22Rv1 (cell line): ENCODE measurements around the gene SCAND1.

Experiments used
- ZFX ChIP-seq: fragments of 450-650 bp; IDR thresholded peaks from 2 replicates; pipeline ENCODE4 v1.6.1; 2017; ENCODE audit warnings: antibody characterized with exemption, borderline replicate concordance
- TF ChIP-seq, protein P1 (sequence below): fragments of 450-650 bp; IDR thresholded peaks from 2 replicates; pipeline ENCODE4 v1.5.1; 2017; ENCODE audit warnings: mild to moderate bottlenecking

DNA sequence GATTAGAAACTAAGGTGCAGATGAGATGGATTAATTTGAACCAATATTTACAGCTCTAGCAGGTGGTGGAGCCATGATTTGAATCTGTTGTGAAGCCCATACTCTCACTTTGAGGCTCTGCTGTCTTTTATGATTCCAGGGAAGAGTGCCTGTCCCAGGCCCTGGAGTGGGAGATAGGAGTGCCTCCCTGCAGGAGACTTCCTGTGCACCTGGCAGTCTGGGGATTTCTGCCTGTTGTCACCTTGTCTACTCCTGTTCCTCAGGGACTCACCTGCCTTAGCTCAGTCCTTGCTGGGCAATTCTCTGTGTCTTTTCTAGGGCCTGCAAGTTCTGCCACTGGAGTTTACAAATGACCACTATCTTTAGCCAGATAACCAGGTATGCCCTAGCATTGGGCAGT lies 46.3 kb downstream of the SCAND1 start:
- TF ChIP-seq, protein P1, sequence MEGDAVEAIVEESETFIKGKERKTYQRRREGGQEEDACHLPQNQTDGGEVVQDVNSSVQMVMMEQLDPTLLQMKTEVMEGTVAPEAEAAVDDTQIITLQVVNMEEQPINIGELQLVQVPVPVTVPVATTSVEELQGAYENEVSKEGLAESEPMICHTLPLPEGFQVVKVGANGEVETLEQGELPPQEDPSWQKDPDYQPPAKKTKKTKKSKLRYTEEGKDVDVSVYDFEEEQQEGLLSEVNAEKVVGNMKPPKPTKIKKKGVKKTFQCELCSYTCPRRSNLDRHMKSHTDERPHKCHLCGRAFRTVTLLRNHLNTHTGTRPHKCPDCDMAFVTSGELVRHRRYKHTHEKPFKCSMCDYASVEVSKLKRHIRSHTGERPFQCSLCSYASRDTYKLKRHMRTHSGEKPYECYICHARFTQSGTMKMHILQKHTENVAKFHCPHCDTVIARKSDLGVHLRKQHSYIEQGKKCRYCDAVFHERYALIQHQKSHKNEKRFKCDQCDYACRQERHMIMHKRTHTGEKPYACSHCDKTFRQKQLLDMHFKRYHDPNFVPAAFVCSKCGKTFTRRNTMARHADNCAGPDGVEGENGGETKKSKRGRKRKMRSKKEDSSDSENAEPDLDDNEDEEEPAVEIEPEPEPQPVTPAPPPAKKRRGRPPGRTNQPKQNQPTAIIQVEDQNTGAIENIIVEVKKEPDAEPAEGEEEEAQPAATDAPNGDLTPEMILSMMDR, result no peak
- no peak for TF ChIP-seq ZFX
